IMR-90 (cell line): ENCODE results near the gene AKAP3. TPM values are rescaled to one million over a fixed set of nuclear protein-coding genes. Genes with fewer than 3 reads are reported as not detected.

Source experiments
- ATAC-seq: fragments of 200-7000 bp; cut with Tn5 transposase; 2 replicates; pipeline ENCODE4 v1.9.1; 2020; ENCODE audit warnings: low read depth, mild to moderate bottlenecking, moderate library complexity
- BruUV-seq: library from RNA; stranded (reverse); fragments of 400-500 nt; replicated peaks from 2 replicates; lab custom pipeline; 2021; lab: Mats Ljungman, UMichigan
- CTCF ChIA-PET: fragments of 300-600 bp; formaldehyde crosslinking; extraction: SDS; loops from one replicate; lab custom pipeline; 2021; ENCODE audit warnings: antibody characterized with exemption; lab: Yijun Ruan, JAX
- POLR2A ChIA-PET: fragments of 300-600 bp; sonication (Branson Sonifier 250); formaldehyde crosslinking; loops from one replicate; lab custom pipeline; 2022; ENCODE audit warnings: antibody characterized with exemption; ENCODE audit not compliant: unreplicated experiment; lab: Charles Lee
- DNase-seq: peaks from one replicate; pipeline ENCODE4 v3.0.0; 2013
- H2AFZ ChIP-seq: replicated peaks from 2 replicates; pipeline ENCODE3; 2013; ENCODE audit warnings: low read length, mild to moderate bottlenecking; ENCODE audit not compliant: poor library complexity
- H2AK5ac ChIP-seq: 2 replicates; pipeline ENCODE4 v1.6.1; 2013; ENCODE audit warnings: low read depth, low read length, inconsistent platforms
- H2AK9ac ChIP-seq: replicated peaks from 2 replicates; pipeline ENCODE3; 2013; ENCODE audit warnings: mild to moderate bottlenecking, low read depth, low read length, moderate library complexity; ENCODE audit not compliant: poor library complexity
- H2BK120ac ChIP-seq: 2 replicates; pipeline ENCODE4 v1.6.1; 2013; ENCODE audit warnings: low read depth, low read length, inconsistent platforms
- H2BK15ac ChIP-seq: 3 replicates; pipeline ENCODE4 v1.6.1; 2013; ENCODE audit warnings: low read depth, low read length, inconsistent platforms
- H2BK20ac ChIP-seq: 2 replicates; pipeline ENCODE4 v1.6.1; 2013; ENCODE audit warnings: low read depth, mild to moderate bottlenecking, inconsistent platforms, low read length, moderate library complexity
- H2BK5ac ChIP-seq: 2 replicates; pipeline ENCODE4 v1.6.1; 2013; ENCODE audit warnings: mild to moderate bottlenecking, low read depth, low read length, inconsistent platforms; ENCODE audit not compliant: poor library complexity, severe bottlenecking
- H3K14ac ChIP-seq: replicated peaks from 2 replicates; pipeline ENCODE4 v1.6.1; 2013; ENCODE audit warnings: low read depth, low read length, inconsistent platforms
- H3K18ac ChIP-seq: 2 replicates; pipeline ENCODE4 v1.6.1; 2013; ENCODE audit warnings: low read depth, low read length, control low read depth
- H3K23ac ChIP-seq: 2 replicates; pipeline ENCODE4 v1.6.1; 2013; ENCODE audit warnings: low read depth, low read length, inconsistent platforms
- H3K27ac ChIP-seq: 2 replicates; pipeline ENCODE4 v1.5.1; 2013; ENCODE audit warnings: mild to moderate bottlenecking, control low read depth, low read length; ENCODE audit not compliant: insufficient read depth
- H3K27me3 ChIP-seq: 2 replicates; pipeline ENCODE4 v1.6.1; 2013; ENCODE audit warnings: low read length; ENCODE audit not compliant: control insufficient read depth, insufficient read depth
- H3K36me3 ChIP-seq: 2 replicates; pipeline ENCODE4 v1.6.1; 2013; ENCODE audit warnings: low read length, mixed read lengths; ENCODE audit not compliant: control insufficient read depth, insufficient read depth
- H3K4ac ChIP-seq: 2 replicates; pipeline ENCODE4 v1.6.1; 2013; ENCODE audit warnings: low read depth, low read length, inconsistent platforms
- H3K4me1 ChIP-seq: 2 replicates; pipeline ENCODE4 v1.6.1; 2013; ENCODE audit warnings: low read length, mixed read lengths; ENCODE audit not compliant: control insufficient read depth, insufficient read depth
- H3K4me2 ChIP-seq: 2 replicates; pipeline ENCODE4 v1.6.1; 2013; ENCODE audit warnings: low read depth, mild to moderate bottlenecking, control low read depth, low read length, moderate library complexity
- H3K4me3 ChIP-seq: 2 replicates; pipeline ENCODE4 v1.5.1; 2013; ENCODE audit warnings: low read depth, mild to moderate bottlenecking, control low read depth, low read length, moderate library complexity; ENCODE audit not compliant: insufficient read depth
- H3K56ac ChIP-seq: 2 replicates; pipeline ENCODE4 v1.6.1; 2013; ENCODE audit warnings: low read length, inconsistent platforms; ENCODE audit not compliant: insufficient read depth; ENCODE audit errors: extremely low read depth
- H3K79me1 ChIP-seq, 2 experiments: 2 replicates each; pipeline ENCODE4 v1.6.1; 2013; ENCODE audit warnings: low read length in 2 of 2, inconsistent platforms in 1 of 2, low read depth in 1 of 2
- H3K9ac ChIP-seq: 2 replicates; pipeline ENCODE4 v1.6.1; 2013; ENCODE audit warnings: low read depth, low read length, control low read depth
- H3K9me1 ChIP-seq: 2 replicates; pipeline ENCODE4 v1.6.1; 2013; ENCODE audit warnings: low read length, inconsistent platforms; ENCODE audit not compliant: insufficient read depth
- H3K9me3 ChIP-seq: 2 replicates; pipeline ENCODE4 v1.6.1; 2013; ENCODE audit warnings: low read length; ENCODE audit not compliant: control insufficient read depth, insufficient read depth
- H4K20me1 ChIP-seq: 2 replicates; pipeline ENCODE4 v1.6.1; 2013; ENCODE audit warnings: low read length, inconsistent platforms; ENCODE audit not compliant: insufficient read depth
- H4K5ac ChIP-seq: 2 replicates; pipeline ENCODE4 v1.6.1; 2013; ENCODE audit warnings: mild to moderate bottlenecking, low read depth, low read length, control low read depth
- H4K8ac ChIP-seq, 2 experiments: 2 replicates each; pipeline ENCODE4 v1.6.1; 2013; ENCODE audit warnings: low read depth in 2 of 2, low read length in 2 of 2, control low read depth in 1 of 2, inconsistent platforms in 1 of 2
- H4K91ac ChIP-seq: 2 replicates; pipeline ENCODE4 v1.6.1; 2013; ENCODE audit warnings: low read depth, low read length, inconsistent platforms; ENCODE audit not compliant: insufficient read depth
- CTCF ChIP-seq: conservative IDR thresholded peaks from 2 replicates; pipeline ENCODE4 v1.5.1; 2012; ENCODE audit warnings: mild to moderate bottlenecking, low read depth, low read length, improper control_type of control experiment
- FOS ChIP-seq: fragments of 150-350 bp; IDR thresholded peaks from 2 replicates; pipeline ENCODE4 v1.6.1; 2016; ENCODE audit warnings: low read depth, low read length
- MAFK ChIP-seq: IDR thresholded peaks from 2 replicates; pipeline ENCODE4 v1.6.1; 2012; ENCODE audit warnings: low read depth, low read length, improper control_type of control experiment
- MXI1 ChIP-seq: IDR thresholded peaks from 2 replicates; pipeline ENCODE4 v1.6.1; 2012; ENCODE audit warnings: low read depth, mild to moderate bottlenecking, low read length, moderate library complexity, borderline replicate concordance
- NFE2L2 ChIP-seq: fragments of 150-350 bp; IDR thresholded peaks from 2 replicates; pipeline ENCODE4 v1.6.1; 2016; ENCODE audit warnings: low read depth, mild to moderate bottlenecking, low read length
- POLR2A ChIP-seq: IDR thresholded peaks from 2 replicates; pipeline ENCODE4 v1.6.1; 2012; ENCODE audit warnings: mild to moderate bottlenecking, low read depth, low read length
- RAD21 ChIP-seq: IDR thresholded peaks from 2 replicates; pipeline ENCODE4 v1.6.1; 2012; ENCODE audit warnings: low read length, improper control_type of control experiment
- RCOR1 ChIP-seq: IDR thresholded peaks from 2 replicates; pipeline ENCODE4 v1.6.1; 2012; ENCODE audit warnings: mild to moderate bottlenecking, low read length, improper control_type of control experiment; ENCODE audit not compliant: insufficient replicate concordance
- RFX5 ChIP-seq: IDR thresholded peaks from 2 replicates; pipeline ENCODE4 v1.8.0; 2012; ENCODE audit warnings: low read depth, mild to moderate bottlenecking, low read length, moderate library complexity
- SMC3 ChIP-seq: fragments of 150-350 bp; IDR thresholded peaks from 2 replicates; pipeline ENCODE4 v1.6.1; 2016; ENCODE audit warnings: low read depth, mild to moderate bottlenecking, antibody characterized with exemption, low read length, moderate library complexity
- USF2 ChIP-seq: fragments of 150-350 bp; IDR thresholded peaks from 2 replicates; pipeline ENCODE4 v1.6.1; 2017; ENCODE audit warnings: mild to moderate bottlenecking, antibody characterized with exemption, low read length, low read depth
- WGBS, 2 experiments: methylation state at CpG; one replicate each; pipeline versions ENCODE4 v1.1.5 to v1.1.7; 2013; ENCODE audit warnings: missing lambda C conversion rate in 2 of 2; ENCODE audit not compliant: insufficient read length in 1 of 2; ENCODE audit errors: extremely low coverage in 2 of 2; 5-methylcytosine and 5-hydroxymethylcytosine counted together
- dilution Hi-C: fragments of 300-500 bp; cut with HindIII; formaldehyde crosslinking; loops from one replicate; pipeline ENCODE4 v1.14.3; 2018; ENCODE audit warnings: low sequenced_read_pairs; ENCODE audit not compliant: unreplicated experiment
- in situ Hi-C: fragments of 300-500 bp; cut with MboI; formaldehyde crosslinking; loops from 3 replicates; pipeline ENCODE4 v1.14.3; 2019; ENCODE audit warnings: low sequenced_read_pairs, inconsistent platforms, mixed read lengths
- intact Hi-C: fragments of 100-400 bp; cut with micrococcal nuclease; formaldehyde crosslinking; loops from 2 replicates; pipeline ENCODE4 v1.10.0; 2022
- polyA plus RNA-seq, 3 experiments: library from polyadenylated mRNA; depleted of rRNA; stranded (reverse); fragments of >200 nt; gene quantifications; 2 replicates each; pipeline ENCODE4 v1.2.3, GENCODE V29; 2012; ENCODE audit warnings: low replicate concordance in 1 of 3
- total RNA-seq: library from RNA; depleted of rRNA; stranded (reverse); fragments of >200 nt; gene quantifications from 2 replicates; pipeline ENCODE4 v1.2.3, GENCODE V29; 2012

AKAP3 gene
- total and polyA plus RNA-seq, 2 of the 4 experiments (the other 2 are of a cell fraction), result 0.54 to 0.55 TPM

- Histone ChIP-seq H3K18ac (no peak overlapping the region), H3K36me3 (no peaks in the 10 kb centered on the region), H2AK5ac (no peak overlapping the region), H4K5ac (no peak overlapping the region), H2BK15ac (no peak overlapping the region), H4K8ac (no peak overlapping the region), H3K56ac (no peak overlapping the region), H4K91ac (no peak overlapping the region), H3K4me3 (no peak overlapping the region), H2BK120ac (no peak overlapping the region), H2BK20ac (no peak overlapping the region), H4K20me1 (no peaks in the 10 kb centered on the region), H3K9me3 (no peaks in the 10 kb centered on the region), H3K79me1 (no peaks in the 10 kb centered on the region), H2AFZ (no peak overlapping the region), H3K9me1 (no peaks in the 10 kb centered on the region), H3K27ac (no peak overlapping the region), H3K14ac (no peak overlapping the region), H3K4ac (no peak overlapping the region), H3K27me3 (peaks cover 8% of the 10 kb centered on the region), H3K9ac (no peak overlapping the region), H2BK5ac (no peak overlapping the region), H3K23ac (no peak overlapping the region), H2AK9ac (no peak overlapping the region), H3K4me1 (no peaks in the 10 kb centered on the region), H3K4me2 (no peak overlapping the region)
- BruUV-seq, result no TSS peak
- in situ Hi-C loops, result no loop called here
- dilution Hi-C loops, result no loop called here
- POLR2A ChIA-PET, result no interaction called here
- intact Hi-C loops, result no loop called here
- 100% methylated on average over 1 of the region's 3 CpGs; no CpG with 5 or more reads in 1 of the 2 experiments for WGBS, 2 experiments
- ATAC-seq (no peak), DNase-seq (no peak)
- CTCF ChIA-PET, result no interaction called here
- TF ChIP-seq RCOR1 (no peak), RFX5 (no peak), RAD21 (no peak), POLR2A (no peak), MXI1 (no peak), MAFK (no peak), CTCF (no peak), FOS (no peak), NFE2L2 (no peak), SMC3 (no peak), USF2 (no peak)
Measured at GRCh38 chr12:4588916-4589315, 59.9 kb downstream of the AKAP3 start.
